Common myeloid progenitor, CD34-positive (primary cell): ENCODE results near the gene ITGA11. TPM values are rescaled to one million over a fixed set of nuclear protein-coding genes. Genes with fewer than 3 reads are reported as not detected.

Source experiments
- CTCF ChIA-PET: fragments of 350-600 bp; sonication (Branson Sonifier 250); formaldehyde crosslinking; loops from one replicate; lab custom pipeline; 2021; ENCODE audit warnings: antibody characterized with exemption; lab: Charles Lee
- POLR2A ChIA-PET: fragments of 350-600 bp; sonication (Branson Sonifier 250); formaldehyde crosslinking; loops from one replicate; lab custom pipeline; 2021; ENCODE audit warnings: antibody characterized with exemption; lab: Charles Lee
- DNase-seq, 3 donors: peaks; one replicate each; pipeline versions ENCODE4 v3.0.0 to v3.0.0-alpha.2; 2013
- H3K27ac ChIP-seq, 2 experiments: 1 replicate in 1 of 2; 2 replicates in 1 of 2; pipeline ENCODE4 v1.7.0; 2013; ENCODE audit warnings: inconsistent platforms in 2 of 2, low read length in 2 of 2, mild to moderate bottlenecking in 2 of 2, low read depth in 1 of 2, moderate library complexity in 1 of 2; ENCODE audit not compliant: severe bottlenecking in 2 of 2, insufficient read depth in 1 of 2, poor library complexity in 1 of 2
- H3K27me3 ChIP-seq, 5 experiments: replicated peaks in 2 of 5; 1 replicate in 3 of 5; 2 replicates in 2 of 5; pipeline versions ENCODE4 v1.6.1 to v1.7.0; 2013; ENCODE audit warnings: low read length in 4 of 5, mild to moderate bottlenecking in 2 of 5, moderate library complexity in 2 of 5, inconsistent platforms in 1 of 5; ENCODE audit not compliant: insufficient read depth in 5 of 5, control insufficient read depth in 4 of 5
- H3K36me3 ChIP-seq, 4 experiments: 1 replicate in 2 of 4; 2 replicates in 2 of 4; pipeline versions ENCODE4 v1.6.1 to v1.7.0; 2013; ENCODE audit warnings: low read length in 3 of 4, control low read depth in 1 of 4, mild to moderate bottlenecking in 1 of 4; ENCODE audit not compliant: control insufficient read depth in 4 of 4, insufficient read depth in 4 of 4
- H3K4me1 ChIP-seq, 4 experiments: 1 replicate in 3 of 4; 2 replicates in 1 of 4; pipeline versions ENCODE4 v1.6.1 to v1.7.1; 2013; ENCODE audit warnings: low read length in 3 of 4, mild to moderate bottlenecking in 3 of 4, control low read depth in 1 of 4, inconsistent platforms in 1 of 4, moderate library complexity in 1 of 4; ENCODE audit not compliant: control insufficient read depth in 4 of 4, insufficient read depth in 4 of 4; ENCODE audit errors: control extremely low read depth in 1 of 4
- H3K4me3 ChIP-seq, 7 experiments: 1 replicate in 4 of 7; 2 replicates in 3 of 7; pipeline versions ENCODE4 v1.5.1 to v1.7.0; 2013; ENCODE audit warnings: mild to moderate bottlenecking in 7 of 7, low read length in 6 of 7, moderate library complexity in 6 of 7, inconsistent platforms in 2 of 7, low read depth in 2 of 7, control low read depth in 1 of 7; ENCODE audit not compliant: insufficient read depth in 4 of 7, control insufficient read depth in 1 of 7; ENCODE audit errors: extremely low read depth in 1 of 7
- H3K9me3 ChIP-seq, 5 experiments: 1 replicate in 4 of 5; 2 replicates in 1 of 5; pipeline versions ENCODE4 v1.6.1 to v1.7.1; 2013; ENCODE audit warnings: low read length in 4 of 5, mild to moderate bottlenecking in 2 of 5, inconsistent platforms in 1 of 5, low read depth in 1 of 5, moderate library complexity in 1 of 5; ENCODE audit not compliant: control insufficient read depth in 4 of 5, insufficient read depth in 2 of 5; ENCODE audit errors: control extremely low read depth in 1 of 5
- WGBS: methylation state at CpG from one replicate; pipeline ENCODE4 v1.1.5; 2013; ENCODE audit not compliant: insufficient coverage; 5-methylcytosine and 5-hydroxymethylcytosine counted together
- polyA plus RNA-seq: library from polyadenylated mRNA; unstranded; fragments of 120-200 nt; gene quantifications from one replicate; pipeline ENCODE4 v1.2.1, GENCODE V29; 2013

The ITGA11 gene, protein sequence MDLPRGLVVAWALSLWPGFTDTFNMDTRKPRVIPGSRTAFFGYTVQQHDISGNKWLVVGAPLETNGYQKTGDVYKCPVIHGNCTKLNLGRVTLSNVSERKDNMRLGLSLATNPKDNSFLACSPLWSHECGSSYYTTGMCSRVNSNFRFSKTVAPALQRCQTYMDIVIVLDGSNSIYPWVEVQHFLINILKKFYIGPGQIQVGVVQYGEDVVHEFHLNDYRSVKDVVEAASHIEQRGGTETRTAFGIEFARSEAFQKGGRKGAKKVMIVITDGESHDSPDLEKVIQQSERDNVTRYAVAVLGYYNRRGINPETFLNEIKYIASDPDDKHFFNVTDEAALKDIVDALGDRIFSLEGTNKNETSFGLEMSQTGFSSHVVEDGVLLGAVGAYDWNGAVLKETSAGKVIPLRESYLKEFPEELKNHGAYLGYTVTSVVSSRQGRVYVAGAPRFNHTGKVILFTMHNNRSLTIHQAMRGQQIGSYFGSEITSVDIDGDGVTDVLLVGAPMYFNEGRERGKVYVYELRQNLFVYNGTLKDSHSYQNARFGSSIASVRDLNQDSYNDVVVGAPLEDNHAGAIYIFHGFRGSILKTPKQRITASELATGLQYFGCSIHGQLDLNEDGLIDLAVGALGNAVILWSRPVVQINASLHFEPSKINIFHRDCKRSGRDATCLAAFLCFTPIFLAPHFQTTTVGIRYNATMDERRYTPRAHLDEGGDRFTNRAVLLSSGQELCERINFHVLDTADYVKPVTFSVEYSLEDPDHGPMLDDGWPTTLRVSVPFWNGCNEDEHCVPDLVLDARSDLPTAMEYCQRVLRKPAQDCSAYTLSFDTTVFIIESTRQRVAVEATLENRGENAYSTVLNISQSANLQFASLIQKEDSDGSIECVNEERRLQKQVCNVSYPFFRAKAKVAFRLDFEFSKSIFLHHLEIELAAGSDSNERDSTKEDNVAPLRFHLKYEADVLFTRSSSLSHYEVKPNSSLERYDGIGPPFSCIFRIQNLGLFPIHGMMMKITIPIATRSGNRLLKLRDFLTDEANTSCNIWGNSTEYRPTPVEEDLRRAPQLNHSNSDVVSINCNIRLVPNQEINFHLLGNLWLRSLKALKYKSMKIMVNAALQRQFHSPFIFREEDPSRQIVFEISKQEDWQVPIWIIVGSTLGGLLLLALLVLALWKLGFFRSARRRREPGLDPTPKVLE
- 0.03 TPM for polyA plus RNA-seq

DNA sequence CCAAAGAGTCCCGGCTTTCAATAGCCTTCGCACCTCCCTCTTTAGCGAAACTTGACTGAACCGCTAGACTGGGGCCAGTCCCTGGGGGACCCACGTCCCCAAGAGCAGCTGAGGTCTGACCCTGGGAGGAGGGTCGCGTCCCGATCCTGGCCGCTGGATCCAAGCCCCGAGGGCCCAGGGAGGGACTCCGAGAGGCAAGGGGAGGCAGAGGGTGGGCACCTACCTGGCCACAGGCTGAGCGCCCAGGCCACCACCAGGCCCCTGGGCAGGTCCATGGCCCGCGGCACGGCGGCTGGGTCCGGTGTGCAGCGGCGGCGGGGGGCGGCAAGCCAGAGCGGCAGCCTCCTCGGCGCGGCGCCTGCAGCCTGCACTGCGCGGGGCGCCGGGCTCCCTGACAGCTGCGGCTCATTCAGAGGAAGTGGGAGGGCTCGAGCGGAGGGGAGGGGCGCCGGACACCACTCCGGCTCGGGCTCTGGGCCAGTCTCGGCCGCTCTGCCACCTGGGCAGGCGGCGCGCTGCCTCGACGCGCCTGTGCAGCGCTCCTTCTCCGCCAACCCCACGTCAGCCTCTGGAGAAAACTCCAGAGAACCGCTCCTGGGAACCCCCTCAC is at the start of gene ITGA11:
TSS of gene ITGA11 (minus strand) at position 372 of the 610 bp plus-strand sequence. CDS start at position 275, 97 bp downstream.
- H3K4me1 ChIP-seq = peaks cover 0 to 22% (median 17%) of the 10 kb centered on the region in 4 experiments
- under 1% methylated on average over 40 of the region's 49 CpGs for WGBS
- no peak within 1 kb of the TSS for H3K27ac ChIP-seq
- H3K9me3 ChIP-seq = no peaks in the 10 kb centered on the region
- ChIA-PET CTCF (interaction anchor here (0.7 to 1.0 kb wide), 2 partner anchors 9 to 20 kb away, joined by 3 to 4 read pairs; no protein-coding TSS in a partner anchor), POLR2A (no interaction called here)
- peaks cover 3 to 78% (median 46%) of the 10 kb centered on the region in 5 experiments for H3K27me3 ChIP-seq
- peak in 2 of 3 donors; percentile 30 to 36 for DNase-seq
- no peaks in the 10 kb centered on the region for H3K36me3 ChIP-seq
- peak within 1 kb of the TSS in 6 of 7 experiments; percentile 30 to 65 (median 52) for H3K4me3 ChIP-seq

DNA sequence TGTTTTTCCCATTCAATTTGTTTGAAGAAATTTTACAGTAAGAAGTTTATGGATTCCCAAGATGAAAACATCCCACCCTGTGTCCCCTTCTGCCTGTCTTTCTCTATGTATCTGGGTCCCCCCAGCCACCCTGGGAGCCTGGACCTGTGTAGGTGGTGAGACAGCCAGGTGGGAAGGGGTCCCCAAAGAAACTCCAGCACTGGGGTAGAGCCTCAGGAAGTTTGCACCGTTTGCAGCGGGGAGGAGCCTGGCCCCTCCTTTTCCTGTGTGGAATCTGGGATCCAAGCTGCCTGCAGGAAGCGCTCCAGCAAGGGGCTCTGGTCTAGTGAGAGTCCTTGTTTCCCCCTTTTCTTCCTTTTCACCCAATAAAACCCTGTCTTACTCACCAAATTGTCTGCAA is 49.4 kb upstream of the ITGA11 start:
- no peak overlapping the region for H3K4me3 ChIP-seq
- ChIA-PET CTCF (no interaction called here), POLR2A (interaction anchor here (0.6 kb wide), 1 partner anchor 156 kb away, joined by 3 read pairs; no protein-coding TSS in a partner anchor)
- no peak overlapping the region for H3K27ac ChIP-seq
- no peaks in the 10 kb centered on the region for H3K36me3 ChIP-seq
- peaks cover 0 to 2% (median 0%) of the 10 kb centered on the region in 4 experiments for H3K4me1 ChIP-seq
- peaks cover 0 to 2% (median 0%) of the 10 kb centered on the region in 5 experiments for H3K9me3 ChIP-seq
- WGBS = 79% methylated on average over 2 of the region's 3 CpGs
- no peak for DNase-seq
- no peaks in the 10 kb centered on the region for H3K27me3 ChIP-seq

DNA sequence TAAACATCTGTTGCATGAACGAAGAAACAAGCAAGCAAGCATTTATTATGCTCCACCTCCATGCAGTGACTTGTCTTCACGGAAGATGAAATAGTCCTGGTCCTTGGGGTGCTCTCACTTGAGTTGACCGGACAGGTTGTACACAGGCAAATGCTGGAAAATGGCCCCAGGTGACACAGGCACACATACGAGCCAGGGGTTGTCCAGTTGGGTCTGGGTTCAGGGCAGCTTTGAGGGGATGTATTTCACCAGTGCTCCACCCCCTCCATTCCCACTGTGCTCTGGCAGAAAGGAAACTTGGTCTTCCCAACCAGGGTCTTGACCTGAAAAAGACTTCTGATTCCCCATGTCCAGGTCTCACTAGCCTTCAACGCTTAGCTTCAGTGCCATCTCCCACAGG is 48.3 kb upstream of the ITGA11 start:
- Histone ChIP-seq H3K9me3 (peaks cover 0 to 2% (median 0%) of the 10 kb centered on the region in 5 experiments), H3K27ac (no peak overlapping the region), H3K4me3 (no peak overlapping the region), H3K27me3 (no peaks in the 10 kb centered on the region), H3K36me3 (no peaks in the 10 kb centered on the region), H3K4me1 (no peaks in the 10 kb centered on the region)
- 100% methylated on average over 4 of the region's 5 CpGs for WGBS
- POLR2A ChIA-PET = no interaction called here
- DNase-seq = no peak
- CTCF ChIA-PET = interaction anchor here (1.6 kb wide), 1 partner anchor 61 kb away, joined by 3 read pairs; no protein-coding TSS in a partner anchor

DNA sequence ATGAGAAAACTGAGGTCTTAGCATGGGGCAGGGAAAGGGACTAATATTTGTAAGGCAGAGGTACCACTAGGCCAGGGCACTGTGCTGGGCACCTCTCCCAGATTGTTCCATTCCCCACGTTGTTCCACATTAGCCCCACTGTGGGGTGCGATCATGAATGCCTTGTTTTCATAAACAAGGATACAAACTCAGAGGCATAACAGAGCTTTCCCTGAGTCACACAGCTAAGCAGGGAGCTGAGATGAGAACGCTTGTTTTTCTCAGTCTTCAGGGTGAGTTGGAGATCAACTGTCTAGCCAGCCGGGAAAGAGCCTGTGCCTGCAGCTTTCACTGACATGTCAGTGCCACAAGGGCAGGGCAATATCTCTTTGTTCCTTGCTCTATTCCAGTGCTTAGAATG is 47.9 kb upstream of the ITGA11 start:
- H3K9me3 ChIP-seq = peaks cover 0 to 2% (median 0%) of the 10 kb centered on the region in 5 experiments
- POLR2A ChIA-PET = no interaction called here
- CTCF ChIA-PET = interaction anchor here (1.6 kb wide), 1 partner anchor 62 kb away, joined by 3 read pairs; no protein-coding TSS in a partner anchor

DNA sequence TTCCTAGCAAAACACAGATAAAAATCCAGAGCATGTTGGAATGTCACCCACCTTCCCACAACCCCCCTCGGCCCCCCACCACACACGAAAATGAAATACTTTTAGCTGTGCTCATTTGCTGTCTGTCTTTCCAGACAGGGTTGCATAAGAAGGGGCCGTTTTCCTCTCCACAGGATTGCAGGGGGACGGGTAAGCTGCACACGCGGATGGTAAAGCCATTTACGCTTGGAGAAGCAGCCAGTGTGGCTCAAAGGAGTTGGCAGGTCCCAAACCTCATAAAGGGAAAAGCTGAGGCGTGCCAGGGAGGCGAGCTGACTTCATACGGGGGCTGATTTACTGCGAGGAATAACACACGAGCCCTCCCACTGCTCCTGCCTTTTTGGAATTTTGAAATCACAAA is 47.4 kb upstream of the ITGA11 start:
- H3K4me1 ChIP-seq = no peaks in the 10 kb centered on the region
- no peaks in the 10 kb centered on the region for H3K27me3 ChIP-seq
- ChIA-PET POLR2A (no interaction called here), CTCF (interaction anchor here (1.0 to 1.6 kb wide), 2 partner anchors 11 to 62 kb away, joined by 3 to 5 read pairs; no protein-coding TSS in a partner anchor)
- H3K36me3 ChIP-seq = no peaks in the 10 kb centered on the region
- H3K9me3 ChIP-seq = peaks cover 0 to 2% (median 0%) of the 10 kb centered on the region in 5 experiments
- WGBS = 88% methylated on average over 12 of the region's 12 CpGs
- no peak overlapping the region for H3K4me3 ChIP-seq
- H3K27ac ChIP-seq = no peak overlapping the region
- DNase-seq = no peak

More for the DNA sequence above, 47.9 kb upstream of the ITGA11 start:
- DNase-seq = no peak
- no peak overlapping the region for H3K4me3 ChIP-seq
- no peaks in the 10 kb centered on the region for H3K36me3 ChIP-seq
- H3K27ac ChIP-seq = no peak overlapping the region
- 97% methylated on average over 4 of the region's 4 CpGs for WGBS
- no peaks in the 10 kb centered on the region for H3K4me1 ChIP-seq
- no peaks in the 10 kb centered on the region for H3K27me3 ChIP-seq

DNA sequence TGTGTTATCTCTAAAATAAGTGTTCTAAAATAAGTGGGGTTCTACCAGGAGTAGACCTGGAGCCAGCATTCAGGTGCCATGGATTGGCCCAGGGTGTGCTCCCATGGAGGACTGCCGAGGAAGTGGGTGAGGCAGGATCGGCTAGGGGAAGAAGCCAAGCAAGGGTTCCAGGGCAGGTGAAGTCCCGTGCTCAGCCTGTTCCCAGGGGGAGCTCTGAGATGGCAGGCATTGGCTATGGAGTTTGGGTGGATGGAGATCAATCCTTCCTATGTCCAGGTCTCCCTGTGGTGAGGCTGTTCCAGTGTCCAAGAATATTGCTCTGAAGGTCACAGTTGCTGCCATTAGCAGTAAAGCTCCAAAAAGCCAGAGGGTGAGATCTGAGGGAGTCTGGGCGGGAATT is 46.9 kb upstream of the ITGA11 start:
- WGBS = 93% methylated on average over 3 of the region's 4 CpGs
- H3K4me3 ChIP-seq = no peak overlapping the region
- no peak overlapping the region for H3K27ac ChIP-seq
- CTCF ChIA-PET = interaction anchor here (1.0 to 1.6 kb wide), 2 partner anchors 10 to 63 kb away, joined by 3 to 5 read pairs; no protein-coding TSS in a partner anchor
- no peak for DNase-seq
- POLR2A ChIA-PET = no interaction called here
- H3K27me3 ChIP-seq = no peaks in the 10 kb centered on the region
- H3K4me1 ChIP-seq = no peaks in the 10 kb centered on the region
- H3K36me3 ChIP-seq = no peaks in the 10 kb centered on the region
- H3K9me3 ChIP-seq = peaks cover 0 to 2% (median 0%) of the 10 kb centered on the region in 5 experiments
